Endothelial cell of hepatic sinusoid (primary cell): Measurements from ENCODE around the gene QSER1.
"Not testable (repeated sequence)": the region's sequence is repeated elsewhere in the genome, so short reads cannot be mapped to it uniquely, and the experiment has no call there.

Source experiments
- in situ Hi-C: cut with HindIII; loops from 2 replicates; pipeline ENCODE4 v1.10.0; 2017; ENCODE audit warnings: low sequenced_read_pairs

QSER1 gene

DNA sequence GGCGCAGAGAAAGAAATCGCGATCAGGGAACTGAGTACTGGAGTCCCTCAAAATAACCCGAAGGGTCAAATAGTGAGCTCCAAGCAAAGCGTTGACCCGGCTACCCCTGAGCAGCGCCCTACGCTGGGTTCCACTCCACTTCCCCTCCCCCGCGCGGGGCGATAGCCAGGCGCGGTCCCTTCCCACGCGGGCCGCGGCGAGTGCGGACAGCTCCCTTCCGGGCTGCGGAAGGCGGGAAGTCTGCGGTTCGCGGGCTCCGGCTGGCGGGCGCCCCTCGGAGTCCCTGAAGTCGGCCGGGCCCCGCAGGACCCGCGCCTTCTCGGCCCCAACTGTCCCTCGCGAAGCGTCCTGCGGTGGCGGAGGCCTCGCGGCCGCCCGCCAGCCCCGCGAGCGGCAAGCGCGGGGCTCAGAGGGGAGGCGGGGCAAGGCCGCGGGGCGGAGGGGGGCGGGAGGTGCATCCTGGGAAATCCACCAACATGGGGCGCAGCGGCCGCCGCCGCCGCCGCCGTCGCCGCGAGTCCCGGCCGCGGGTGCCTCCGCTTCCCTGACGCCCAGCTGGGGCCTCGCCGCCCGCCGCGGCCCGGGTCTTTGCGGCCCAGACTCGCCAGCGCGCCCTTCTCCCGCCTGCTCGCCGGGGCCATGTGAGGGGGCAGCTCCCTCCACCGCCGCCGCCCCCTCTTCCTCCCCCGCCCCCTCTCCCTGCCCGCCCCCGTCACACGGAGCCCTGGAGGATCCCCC, at the start of gene QSER1:
QSER1 (plus strand) TSS at position 457 of the 738 bp plus-strand sequence. CDS start 315 bp downstream, outside the sequence.
- in situ Hi-C loops = no loop called here

DNA sequence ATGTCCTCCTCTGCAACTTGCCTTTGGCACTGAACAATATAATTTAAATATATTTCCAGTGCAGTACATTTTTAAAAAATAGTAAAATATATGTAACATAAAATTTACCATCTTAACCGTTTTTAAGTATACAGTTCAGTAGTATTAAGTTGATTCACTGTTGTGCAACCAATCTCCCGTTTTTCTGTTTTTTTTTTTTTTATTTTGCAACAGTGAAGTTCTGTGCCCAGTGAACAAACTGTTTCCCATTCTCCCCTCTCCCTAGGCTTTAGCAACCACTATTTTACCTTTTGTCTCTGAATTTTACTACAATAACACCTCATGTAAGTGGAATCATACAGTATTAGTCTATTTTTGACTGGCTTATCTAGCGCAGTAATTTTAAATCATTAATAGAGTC, 49.1 kb upstream of the QSER1 start:
- in situ Hi-C loops = no loop called here

DNA sequence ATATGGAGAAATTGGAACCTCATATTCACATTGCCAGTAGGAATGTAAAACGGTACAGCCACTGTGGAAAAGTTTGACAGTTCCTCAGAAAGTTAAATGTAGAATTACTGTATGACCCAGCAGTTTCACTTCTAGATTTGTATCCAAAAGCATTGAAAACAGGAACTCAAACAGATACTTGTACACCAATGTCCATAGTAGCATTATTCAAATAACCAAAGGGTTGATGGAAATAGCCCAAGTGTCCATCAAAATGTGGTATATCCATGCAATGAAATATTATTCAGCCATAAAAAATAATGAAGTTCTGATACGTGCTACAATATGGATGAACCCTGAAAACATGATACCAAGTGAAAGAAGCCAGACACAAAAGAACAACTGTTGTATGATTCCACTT, 45.1 kb upstream of the QSER1 start:
- in situ Hi-C loops = no loop called here

DNA sequence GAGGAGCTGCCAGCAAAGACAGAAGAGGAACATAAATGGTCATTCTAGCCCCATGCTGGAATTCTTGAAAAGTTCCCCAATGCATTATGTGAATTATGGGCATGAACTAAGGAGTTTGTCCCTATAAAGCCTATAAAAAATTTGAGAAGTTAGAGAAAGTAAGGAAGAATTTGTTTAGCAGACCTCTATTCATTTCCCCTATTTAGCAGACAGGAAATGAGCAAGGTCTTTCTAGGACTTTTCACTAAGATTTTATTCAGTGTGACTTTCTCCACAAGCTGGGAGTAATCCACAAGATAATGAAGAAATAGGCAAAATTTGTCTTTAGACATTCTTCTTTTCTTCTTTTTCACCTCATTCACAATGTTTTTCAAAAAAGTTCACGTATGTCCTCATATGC, 42.9 kb upstream of the QSER1 start:
- in situ Hi-C loops = no loop called here

DNA sequence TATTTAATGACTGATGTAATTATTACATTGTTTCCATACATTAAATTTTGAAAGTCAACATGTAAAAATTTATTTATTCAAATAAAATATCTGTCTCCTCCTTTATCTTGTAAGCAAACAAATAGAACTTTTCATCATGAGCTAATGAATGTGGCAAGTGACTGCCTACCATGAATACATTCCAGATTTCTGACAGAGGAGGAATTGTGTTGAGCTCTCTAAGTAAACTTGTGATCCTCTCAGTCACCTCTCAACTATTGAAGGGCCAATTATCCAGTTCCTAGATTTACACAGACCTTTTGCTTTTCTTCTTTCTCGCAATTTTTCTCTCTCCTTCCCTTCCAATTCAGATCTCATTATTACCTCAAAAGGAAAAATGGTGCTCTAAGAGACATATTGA, 41.4 kb upstream of the QSER1 start:
- in situ Hi-C loops = no loop called here

DNA sequence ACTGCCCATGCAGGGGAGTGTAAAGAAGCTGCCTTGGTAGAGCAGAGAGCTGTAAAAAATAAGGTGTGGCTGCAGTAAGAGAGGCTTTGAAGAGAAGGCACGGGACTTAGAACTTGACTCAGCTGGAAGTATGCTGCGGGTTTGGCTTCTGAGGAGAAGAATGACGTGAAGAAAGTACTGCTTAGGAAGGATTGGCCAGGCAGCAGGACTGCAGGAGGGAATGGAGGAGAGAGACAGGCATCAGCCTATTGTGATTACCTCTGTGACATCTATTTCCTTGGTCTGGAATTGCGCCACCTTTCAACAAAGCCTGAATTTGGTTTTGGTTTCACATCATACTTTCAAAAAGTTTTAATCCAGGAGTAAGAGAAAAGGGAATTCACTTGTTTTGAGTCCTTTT, 40.4 kb upstream of the QSER1 start:
- in situ Hi-C loops = no loop called here

DNA sequence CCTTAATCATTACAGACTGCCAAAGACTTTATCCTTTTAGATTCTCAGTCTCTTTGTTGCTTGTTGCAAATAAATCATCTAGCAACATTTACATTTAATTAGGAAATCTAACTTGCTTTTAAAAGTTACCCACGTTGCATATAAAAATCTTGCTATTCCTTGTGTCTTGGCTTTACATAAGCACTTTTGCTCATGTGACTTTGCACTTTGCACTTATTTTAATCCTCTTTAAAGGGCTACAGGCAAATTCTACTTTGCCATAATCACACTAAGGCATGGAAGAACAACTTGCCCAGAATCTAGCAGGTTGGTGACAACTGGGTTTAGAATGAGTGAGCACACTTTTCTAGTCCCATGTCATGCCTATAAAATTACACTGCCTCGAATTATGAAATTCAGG, 37.0 kb upstream of the QSER1 start:
- in situ Hi-C loops = no loop called here

DNA sequence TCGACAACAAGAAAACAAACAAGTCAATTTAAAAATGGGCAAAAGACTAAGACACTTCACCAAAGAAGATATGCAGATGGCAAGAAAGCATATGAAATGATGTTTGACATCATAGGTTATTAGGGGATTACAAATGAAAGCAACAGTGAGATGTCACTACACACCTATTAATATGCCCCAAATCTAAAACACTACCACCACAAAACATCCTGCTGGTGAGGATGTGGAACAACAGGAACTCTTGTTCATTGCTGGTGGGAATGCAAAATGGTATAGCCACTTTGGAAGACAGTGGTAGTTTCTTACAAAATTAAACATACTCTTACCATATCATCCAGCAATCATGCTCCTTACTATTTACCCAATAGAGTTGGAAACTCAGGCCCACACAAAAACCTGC, 33.9 kb upstream of the QSER1 start:
- in situ Hi-C loops = no loop called here

DNA sequence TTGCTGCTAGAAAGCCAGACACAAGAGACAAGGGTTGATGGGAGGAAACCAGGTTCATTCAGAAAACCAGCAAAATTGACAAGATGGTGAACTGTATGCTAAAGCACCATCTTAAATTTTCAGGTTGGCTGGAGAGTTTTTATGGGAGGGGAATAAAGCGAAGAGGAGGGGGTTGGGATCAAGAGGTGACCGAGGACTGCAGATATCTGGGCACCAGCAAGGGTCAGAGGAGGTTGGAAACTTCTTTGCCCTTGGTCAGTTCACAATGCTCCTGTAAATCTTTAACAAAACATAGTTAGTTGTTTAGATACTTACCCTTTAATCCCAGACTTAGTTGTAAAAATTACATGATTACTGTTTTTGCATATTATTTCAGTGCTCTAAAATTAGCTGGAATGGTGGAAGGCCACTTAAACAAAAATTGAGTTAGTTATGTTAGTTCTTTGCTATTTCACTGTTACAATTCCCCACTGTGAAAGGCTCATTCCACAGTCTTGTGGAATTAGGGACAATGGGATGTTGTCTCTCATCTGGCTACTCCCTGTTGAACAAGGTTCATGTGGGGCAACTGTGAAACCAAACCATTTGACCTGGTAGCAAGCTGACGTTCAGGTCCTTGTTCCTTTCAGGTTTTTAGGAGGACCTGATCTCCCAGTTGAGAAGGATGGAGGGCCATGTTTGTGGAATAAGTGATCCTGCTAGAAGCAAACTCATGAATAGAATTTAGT, 30.6 kb upstream of the QSER1 start:
- in situ Hi-C loops = no loop called here

DNA sequence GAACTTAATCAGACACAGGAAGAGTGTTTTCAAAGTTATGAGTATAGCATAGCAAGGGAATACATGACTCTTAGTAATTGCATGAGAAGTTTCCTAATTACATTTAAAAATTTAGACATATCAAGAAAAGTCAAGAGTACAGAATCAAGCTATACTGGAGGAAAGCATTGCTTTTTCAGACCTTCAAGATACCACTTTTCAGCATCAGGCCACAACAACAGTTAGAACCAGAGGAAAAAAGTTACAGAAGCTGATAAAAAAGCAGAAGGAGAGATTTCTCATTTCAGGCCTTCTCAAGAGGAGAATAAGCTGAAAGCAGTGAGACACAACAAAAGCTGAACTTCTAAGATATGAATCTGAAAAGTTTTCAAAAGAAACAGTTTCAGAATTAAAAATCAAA, 28.1 kb upstream of the QSER1 start:
- in situ Hi-C loops = no loop called here

DNA sequence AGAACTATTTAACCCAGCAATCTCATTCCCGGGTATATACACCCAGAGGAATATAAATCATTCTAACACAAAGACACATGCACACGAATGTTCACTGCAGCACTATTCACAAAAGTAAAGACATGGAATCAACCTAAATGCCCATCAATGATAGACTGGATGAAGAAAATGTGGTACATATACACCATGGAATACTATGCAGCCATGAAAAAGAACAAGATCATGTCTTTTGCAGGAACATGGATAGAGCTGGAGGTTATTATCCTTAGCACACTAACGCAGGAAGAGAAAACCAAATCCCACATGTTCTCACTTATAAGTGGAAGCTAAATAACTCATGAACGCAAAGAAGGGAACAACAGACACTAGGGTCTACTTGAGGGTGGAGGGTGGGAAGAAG, 23.9 kb upstream of the QSER1 start:
- in situ Hi-C loops = not testable (repeated sequence)

DNA sequence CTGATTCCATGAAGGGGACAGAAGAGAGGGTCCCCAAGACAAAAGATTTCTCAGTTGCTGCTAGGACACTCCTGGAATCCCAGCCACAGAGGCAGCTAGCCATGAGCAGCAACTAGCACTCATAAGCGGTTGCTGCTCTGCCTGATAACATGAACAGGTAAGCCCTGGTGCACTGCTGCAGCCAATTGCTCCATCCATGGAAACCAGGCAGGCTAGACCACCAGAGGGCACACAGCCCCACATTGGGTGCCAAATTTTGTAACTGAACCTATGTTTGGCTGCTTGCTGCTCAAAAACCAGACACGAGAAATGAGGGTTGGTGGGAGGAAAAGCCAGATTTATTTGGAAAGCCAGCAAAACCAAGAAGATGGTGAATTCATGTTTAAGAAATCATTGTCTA, 21.9 kb upstream of the QSER1 start:
- in situ Hi-C loops = no loop called here

DNA sequence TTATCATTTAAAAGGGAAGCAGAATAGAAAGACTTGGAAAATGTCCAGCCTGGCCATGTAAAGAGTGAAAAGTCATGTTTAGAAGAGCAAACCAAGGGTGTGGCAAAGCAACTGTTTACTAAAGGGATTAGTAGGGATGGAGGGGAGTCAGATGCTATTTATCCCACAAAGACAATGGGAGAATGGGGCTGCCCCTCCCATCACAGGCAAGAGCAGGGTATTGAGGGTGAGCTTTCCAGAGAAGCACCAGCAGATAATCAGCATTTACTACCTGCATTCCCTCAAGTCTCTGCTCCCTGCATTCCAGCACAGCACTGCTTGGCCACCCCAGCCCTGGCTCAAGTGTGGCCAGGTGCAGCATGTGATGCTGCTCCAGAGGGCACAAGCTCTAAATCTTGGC, 18.5 kb upstream of the QSER1 start:
- in situ Hi-C loops = no loop called here

DNA sequence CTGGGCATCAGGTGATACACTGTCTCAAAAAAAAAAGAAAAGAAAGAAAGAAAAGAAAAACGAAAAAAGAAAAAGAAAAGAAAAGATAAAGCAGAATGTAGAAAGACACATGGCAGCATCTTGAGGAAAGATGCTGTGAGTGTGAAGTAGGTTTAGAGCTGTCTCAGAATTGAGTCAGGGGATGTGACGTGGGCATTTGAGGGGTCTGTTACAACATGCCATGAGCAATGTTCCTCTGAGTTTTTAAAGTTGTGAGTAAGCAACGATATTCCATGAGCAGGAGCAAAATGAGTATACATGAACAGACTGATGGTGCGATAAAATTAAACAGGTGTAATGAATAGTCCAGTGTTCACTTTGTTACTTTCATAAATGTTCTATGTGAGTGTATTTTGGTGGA, 11.3 kb upstream of the QSER1 start:
- in situ Hi-C loops = no loop called here

DNA sequence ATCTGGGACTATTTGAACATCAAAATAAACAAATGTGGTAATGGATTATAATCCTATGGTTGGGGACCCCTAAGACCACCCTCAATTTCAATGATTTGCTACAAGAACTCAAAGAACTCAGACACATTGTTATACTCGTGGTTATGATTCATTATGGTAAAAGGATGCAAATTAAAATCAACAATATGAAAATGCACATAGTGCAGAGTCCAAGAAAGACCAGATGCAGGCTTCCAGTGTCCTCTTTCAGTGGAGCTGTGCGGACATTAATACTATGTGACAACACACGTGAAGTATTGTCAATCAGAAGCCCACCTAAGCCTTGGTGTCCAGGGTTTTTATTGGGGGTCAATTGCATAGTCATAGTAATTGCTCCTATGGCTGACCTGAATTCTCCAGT, 9.2 kb upstream of the QSER1 start:
- in situ Hi-C loops = no loop called here

DNA sequence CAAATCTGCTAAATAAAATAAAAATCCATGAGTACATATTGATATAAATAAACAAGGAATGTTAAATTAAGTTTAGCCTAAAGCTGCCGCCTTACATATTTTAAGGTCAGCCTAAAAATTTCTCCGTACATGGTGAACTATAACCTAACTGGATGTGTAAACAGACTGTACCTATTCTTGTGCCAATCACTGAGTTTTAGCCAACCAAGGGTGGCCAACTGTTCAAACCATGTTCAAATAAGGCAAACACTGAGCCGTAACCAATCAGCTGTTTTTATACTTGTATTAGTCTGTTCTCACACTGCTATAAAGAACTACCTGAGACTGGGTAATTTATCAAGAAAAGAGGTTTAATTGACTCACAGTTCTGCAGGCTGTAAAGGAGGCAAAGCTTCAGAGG, 8.6 kb upstream of the QSER1 start:
- in situ Hi-C loops = no loop called here

DNA sequence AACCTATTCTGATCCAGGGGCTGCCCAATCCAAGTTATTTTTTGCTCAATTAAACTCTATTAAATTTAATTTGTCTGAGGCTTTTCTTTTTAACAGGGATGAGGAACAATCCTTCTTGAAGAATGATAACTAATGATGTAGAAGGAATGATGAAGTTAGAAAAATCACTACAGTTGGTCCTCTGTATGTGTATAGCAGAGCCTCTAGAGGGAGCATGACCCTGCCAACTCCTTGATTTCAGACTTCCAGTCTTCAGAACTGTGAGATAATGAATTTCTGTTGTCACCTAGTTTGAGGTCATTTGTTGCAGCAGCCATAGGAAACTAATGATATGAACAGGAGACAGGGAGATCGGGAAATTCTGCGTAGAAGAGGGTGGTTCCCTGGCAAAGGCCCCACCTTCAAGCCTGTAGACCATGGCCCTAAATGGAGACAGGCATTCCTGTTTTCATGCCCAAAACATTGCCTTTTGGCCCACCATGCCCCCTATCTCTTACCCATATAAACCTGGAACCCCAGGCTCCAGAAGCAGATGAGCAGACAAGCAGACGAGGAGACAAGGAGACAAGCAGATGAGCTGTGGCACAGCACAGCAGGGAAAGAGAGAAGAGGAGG, 7.7 kb upstream of the QSER1 start:
- in situ Hi-C loops = no loop called here

DNA sequence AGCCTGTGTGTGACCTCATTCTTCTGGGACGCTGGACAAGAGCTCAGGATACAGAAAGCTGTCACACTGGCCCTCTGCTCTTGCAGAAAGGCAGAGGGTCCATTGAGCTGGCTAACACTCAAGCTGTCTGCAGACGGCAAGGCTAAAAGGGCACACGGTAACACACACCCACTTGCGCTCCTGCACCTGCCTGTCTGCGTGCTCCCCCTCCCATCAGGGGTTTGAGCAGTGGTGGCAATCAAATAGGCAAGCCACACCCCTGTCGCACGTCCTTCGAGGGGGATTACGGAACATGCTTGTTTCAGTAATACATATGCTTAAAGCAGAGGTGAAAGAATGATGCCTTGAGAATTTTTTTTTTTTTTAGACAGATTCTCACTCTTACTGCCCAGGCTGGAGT, 7.1 kb upstream of the QSER1 start:
- in situ Hi-C loops = no loop called here

DNA sequence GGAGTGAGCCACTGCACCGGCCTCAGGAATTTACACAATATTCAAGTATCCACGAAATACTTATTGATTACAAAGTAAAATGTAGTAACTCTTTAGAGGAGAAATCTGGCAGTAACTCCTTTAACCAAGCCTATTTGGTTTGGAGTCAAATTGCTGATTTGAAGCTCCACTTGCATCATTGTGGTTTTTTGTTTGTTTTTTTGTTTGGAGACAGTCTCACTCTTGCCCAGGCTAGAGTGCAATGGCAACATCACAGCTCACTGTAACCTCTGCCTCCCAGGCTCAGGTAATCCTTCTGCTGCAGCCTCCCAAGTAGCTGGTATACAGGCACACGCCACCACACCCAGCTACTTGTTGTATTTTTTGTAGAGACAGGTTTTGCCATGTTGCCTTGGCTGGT, 6.4 kb upstream of the QSER1 start:
- in situ Hi-C loops = no loop called here

DNA sequence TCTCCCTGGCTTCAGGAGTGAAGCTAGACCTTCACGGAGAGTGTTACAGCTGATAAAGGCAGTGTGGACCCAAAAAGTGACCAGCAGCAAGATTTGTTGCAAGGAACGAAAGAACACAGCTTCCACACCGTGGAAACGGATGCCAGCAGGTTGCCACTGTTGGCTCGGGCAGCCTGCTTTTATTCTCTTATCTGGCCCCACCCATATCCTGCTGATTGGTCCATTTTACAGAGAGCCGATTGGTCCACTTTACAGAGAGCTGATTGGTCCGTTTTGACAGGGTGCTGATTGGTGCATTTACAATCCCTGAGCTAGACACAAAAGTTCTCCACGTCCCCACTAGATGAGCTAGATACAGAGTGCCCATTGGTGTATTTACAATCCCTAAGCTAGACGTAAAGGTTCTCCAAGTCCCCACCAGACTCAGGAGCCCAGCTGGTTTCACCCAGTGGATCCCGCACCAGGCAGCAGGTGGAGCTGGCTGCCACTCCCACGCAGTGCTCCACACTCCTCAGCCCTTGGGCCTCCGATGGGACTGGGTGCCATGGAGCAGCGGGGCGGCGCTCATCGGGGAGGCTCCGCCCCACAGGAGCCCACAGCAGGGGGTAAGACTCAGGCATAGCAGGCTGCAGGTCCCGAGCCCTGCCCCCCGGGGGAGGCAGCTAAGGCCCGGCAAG, 4.8 kb upstream of the QSER1 start:
- in situ Hi-C loops = not testable (repeated sequence)

DNA sequence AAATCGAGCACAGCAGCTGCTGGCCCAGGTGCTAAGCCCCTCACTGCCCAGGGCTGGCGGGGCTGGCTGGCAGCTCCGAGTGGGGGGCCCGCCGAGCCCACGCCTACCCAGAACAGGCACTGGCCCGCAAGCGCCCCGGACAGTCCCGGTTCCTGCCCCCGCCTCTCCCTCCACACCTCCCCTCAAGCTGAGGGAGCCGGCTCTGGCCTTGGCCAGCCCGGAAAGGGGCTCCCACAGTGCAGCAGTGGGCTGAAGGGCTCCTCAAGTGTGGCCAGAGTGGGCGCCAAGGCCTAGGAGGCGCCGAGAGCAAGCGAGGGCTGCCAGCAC, 4.3 kb upstream of the QSER1 start:
- in situ Hi-C loops = not testable (repeated sequence)

DNA sequence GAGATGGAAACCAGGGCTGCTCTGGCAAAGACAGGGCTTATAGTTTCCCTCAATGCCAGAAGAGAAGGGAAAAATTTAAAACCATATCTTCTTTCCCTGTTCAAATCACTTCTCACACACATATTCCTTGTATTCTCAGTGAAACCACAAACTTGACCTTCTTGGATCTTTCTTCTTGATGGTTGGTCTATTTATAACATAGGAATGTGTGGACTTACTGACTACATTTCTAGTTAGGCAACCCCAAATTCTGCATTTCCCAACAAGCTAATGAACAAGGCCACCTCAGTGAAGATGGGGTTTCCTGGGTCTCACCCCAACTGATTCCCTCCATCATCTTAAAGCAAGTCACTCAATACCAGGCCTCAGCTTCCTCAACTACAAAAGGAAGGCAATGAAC, 3.8 kb upstream of the QSER1 start:
- in situ Hi-C loops = no loop called here
